ENCODE results near the gene TTLL11.

DNA sequence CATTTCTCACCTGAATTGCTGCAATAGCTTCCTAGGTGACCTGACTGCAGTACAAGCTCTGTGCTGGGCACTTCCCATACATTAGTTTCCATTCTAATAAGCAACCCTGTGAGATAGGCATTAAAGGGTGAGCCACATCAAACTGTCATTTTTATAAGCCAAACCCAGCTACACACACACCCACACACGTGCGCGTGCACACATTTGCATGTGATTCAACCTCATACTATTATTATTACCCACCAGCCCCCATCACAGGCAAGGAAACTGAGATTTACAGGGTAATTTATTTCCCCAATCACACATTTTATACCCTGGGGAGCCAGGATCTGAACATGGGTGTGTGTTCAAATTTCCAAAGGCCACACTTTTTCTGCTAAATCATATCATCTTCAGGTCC lies 93.6 kb downstream of the TTLL11 start:
- no peak for TF ChIP-seq POLR2AphosphoS5 (IDR thresholded peaks at IDR 0.05)
- TF ChIP-seq, protein P1, sequence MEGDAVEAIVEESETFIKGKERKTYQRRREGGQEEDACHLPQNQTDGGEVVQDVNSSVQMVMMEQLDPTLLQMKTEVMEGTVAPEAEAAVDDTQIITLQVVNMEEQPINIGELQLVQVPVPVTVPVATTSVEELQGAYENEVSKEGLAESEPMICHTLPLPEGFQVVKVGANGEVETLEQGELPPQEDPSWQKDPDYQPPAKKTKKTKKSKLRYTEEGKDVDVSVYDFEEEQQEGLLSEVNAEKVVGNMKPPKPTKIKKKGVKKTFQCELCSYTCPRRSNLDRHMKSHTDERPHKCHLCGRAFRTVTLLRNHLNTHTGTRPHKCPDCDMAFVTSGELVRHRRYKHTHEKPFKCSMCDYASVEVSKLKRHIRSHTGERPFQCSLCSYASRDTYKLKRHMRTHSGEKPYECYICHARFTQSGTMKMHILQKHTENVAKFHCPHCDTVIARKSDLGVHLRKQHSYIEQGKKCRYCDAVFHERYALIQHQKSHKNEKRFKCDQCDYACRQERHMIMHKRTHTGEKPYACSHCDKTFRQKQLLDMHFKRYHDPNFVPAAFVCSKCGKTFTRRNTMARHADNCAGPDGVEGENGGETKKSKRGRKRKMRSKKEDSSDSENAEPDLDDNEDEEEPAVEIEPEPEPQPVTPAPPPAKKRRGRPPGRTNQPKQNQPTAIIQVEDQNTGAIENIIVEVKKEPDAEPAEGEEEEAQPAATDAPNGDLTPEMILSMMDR (IDR thresholded peaks at IDR 0.05): no peak
- TF ChIP-seq POLR2A (IDR thresholded peaks at IDR 0.05): no peak

Measured in prostate gland (tissue), 2 donors.